ENCODE measurements around the gene CYP2S1.

DNA sequence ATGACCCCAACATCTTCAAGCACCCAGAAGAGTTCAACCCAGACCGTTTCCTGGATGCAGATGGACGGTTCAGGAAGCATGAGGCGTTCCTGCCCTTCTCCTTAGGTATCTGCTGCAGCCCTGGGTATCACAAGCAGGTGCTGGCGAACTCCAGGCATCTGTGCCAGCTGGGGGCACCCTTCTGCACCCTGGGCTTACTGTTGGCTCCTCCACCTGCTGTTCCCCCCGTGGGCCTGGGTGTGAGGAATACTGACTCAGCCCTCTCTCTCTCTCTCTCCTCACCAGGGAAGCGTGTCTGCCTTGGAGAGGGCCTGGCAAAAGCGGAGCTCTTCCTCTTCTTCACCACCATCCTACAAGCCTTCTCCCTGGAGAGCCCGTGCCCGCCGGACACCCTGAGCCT is 13.0 kb downstream of the CYP2S1 start:
- TF ChIP-seq, protein P1, sequence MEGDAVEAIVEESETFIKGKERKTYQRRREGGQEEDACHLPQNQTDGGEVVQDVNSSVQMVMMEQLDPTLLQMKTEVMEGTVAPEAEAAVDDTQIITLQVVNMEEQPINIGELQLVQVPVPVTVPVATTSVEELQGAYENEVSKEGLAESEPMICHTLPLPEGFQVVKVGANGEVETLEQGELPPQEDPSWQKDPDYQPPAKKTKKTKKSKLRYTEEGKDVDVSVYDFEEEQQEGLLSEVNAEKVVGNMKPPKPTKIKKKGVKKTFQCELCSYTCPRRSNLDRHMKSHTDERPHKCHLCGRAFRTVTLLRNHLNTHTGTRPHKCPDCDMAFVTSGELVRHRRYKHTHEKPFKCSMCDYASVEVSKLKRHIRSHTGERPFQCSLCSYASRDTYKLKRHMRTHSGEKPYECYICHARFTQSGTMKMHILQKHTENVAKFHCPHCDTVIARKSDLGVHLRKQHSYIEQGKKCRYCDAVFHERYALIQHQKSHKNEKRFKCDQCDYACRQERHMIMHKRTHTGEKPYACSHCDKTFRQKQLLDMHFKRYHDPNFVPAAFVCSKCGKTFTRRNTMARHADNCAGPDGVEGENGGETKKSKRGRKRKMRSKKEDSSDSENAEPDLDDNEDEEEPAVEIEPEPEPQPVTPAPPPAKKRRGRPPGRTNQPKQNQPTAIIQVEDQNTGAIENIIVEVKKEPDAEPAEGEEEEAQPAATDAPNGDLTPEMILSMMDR (conservative IDR thresholded peaks at IDR 0.05; ENCODE audit: low read depth, low read length): no peak
- no peak for TF ChIP-seq EZH2 (IDR thresholded peaks at IDR 0.05; ENCODE audit: borderline replicate concordance, low read depth, low read length, poor library complexity, severe bottlenecking)

All from A673 (cell line).